OCI-LY7 (cell line): ENCODE measurements around the gene AMHR2. TPM values are rescaled to one million over a fixed set of nuclear protein-coding genes. Genes with fewer than 3 reads are reported as not detected.
A peak's percentile ranks its signal among the peaks of the same experiment; 100 is the strongest.
"Not testable (repeated sequence)": the region's sequence is repeated elsewhere in the genome, so short reads cannot be mapped to it uniquely, and the experiment has no call there.

Source experiments
- BruUV-seq: library from RNA; stranded (reverse); fragments of 400-500 nt; replicated peaks from 2 replicates; lab custom pipeline; 2021; lab: Mats Ljungman, UMichigan
- CTCF ChIA-PET: fragments of 300-600 bp; sonication (Branson Sonifier 250); formaldehyde crosslinking; loops from one replicate; lab custom pipeline; 2022; ENCODE audit warnings: antibody characterized with exemption; ENCODE audit not compliant: unreplicated experiment; lab: Charles Lee
- POLR2A ChIA-PET: fragments of 300-600 bp; sonication (Branson Sonifier 250); formaldehyde crosslinking; loops from one replicate; lab custom pipeline; 2022; ENCODE audit warnings: antibody characterized with exemption; lab: Charles Lee
- DNase-seq: peaks from one replicate; pipeline ENCODE4 v3.0.0-alpha.2; 2015; ENCODE audit warnings: low spot score
- H2AFZ ChIP-seq: fragments of 200-600 bp; sonication (generic), shearing (Covaris generic); 2 replicates; pipeline ENCODE4 v1.6.1; 2014; ENCODE audit warnings: mild to moderate bottlenecking, antibody characterized with exemption, low read length, moderate library complexity
- H3K27ac ChIP-seq: fragments of 200-600 bp; sonication (generic); 2 replicates; pipeline ENCODE4 v1.5.1; 2014; ENCODE audit warnings: mixed run types, low read depth, mild to moderate bottlenecking, moderate library complexity, low read length, inconsistent platforms; ENCODE audit not compliant: poor library complexity, severe bottlenecking
- H3K36me3 ChIP-seq: fragments of 200-600 bp; sonication (generic); 2 replicates; pipeline ENCODE4 v1.6.1; 2014; ENCODE audit warnings: mild to moderate bottlenecking, antibody characterized with exemption, low read length, moderate library complexity, mixed read lengths; ENCODE audit not compliant: insufficient read depth
- H3K4me1 ChIP-seq: fragments of 200-600 bp; sonication (generic); 2 replicates; pipeline ENCODE4 v1.5.1; 2014; ENCODE audit warnings: mild to moderate bottlenecking, low read length; ENCODE audit not compliant: insufficient read depth, poor library complexity, severe bottlenecking
- H3K4me2 ChIP-seq: fragments of 200-600 bp; sonication (generic); 2 replicates; pipeline ENCODE4 v1.6.1; 2014; ENCODE audit warnings: mild to moderate bottlenecking, low read length
- H3K4me3 ChIP-seq: fragments of 200-600 bp; sonication (generic); 2 replicates; pipeline ENCODE4 v1.5.1; 2014; ENCODE audit warnings: mild to moderate bottlenecking, low read depth, low read length; ENCODE audit not compliant: poor library complexity, severe bottlenecking
- H3K79me2 ChIP-seq: fragments of 200-600 bp; sonication (generic); 2 replicates; pipeline ENCODE4 v1.6.1; 2016; ENCODE audit warnings: low read depth, mild to moderate bottlenecking, low read length, moderate library complexity, mixed read lengths; ENCODE audit not compliant: insufficient read depth
- H3K9me2 ChIP-seq: fragments of 200-600 bp; sonication (generic); 2 replicates; pipeline ENCODE4 v1.6.1; 2016; ENCODE audit warnings: mild to moderate bottlenecking, low read length, mixed read lengths; ENCODE audit not compliant: insufficient read depth
- H3K9me3 ChIP-seq: fragments of 200-600 bp; sonication (generic); 2 replicates; pipeline ENCODE4 v1.6.1; 2014; ENCODE audit warnings: mild to moderate bottlenecking, mixed run types, low read length, mixed read lengths
- H4K20me1 ChIP-seq: fragments of 200-600 bp; sonication (generic); 2 replicates; pipeline ENCODE4 v1.6.1; 2014; ENCODE audit warnings: mild to moderate bottlenecking, antibody characterized with exemption, low read length, moderate library complexity, mixed read lengths; ENCODE audit not compliant: insufficient read depth
- CTCF ChIP-seq: fragments of 200-600 bp; sonication (generic); conservative IDR thresholded peaks from 2 replicates; pipeline ENCODE4 v1.5.1; 2014; ENCODE audit warnings: mild to moderate bottlenecking, antibody characterized with exemption, low read length, moderate library complexity, mixed read lengths
- EZH2phosphoT487 ChIP-seq: fragments of 200-600 bp; sonication (generic); IDR thresholded peaks from 2 replicates; pipeline ENCODE4 v1.6.1; 2018; ENCODE audit warnings: low read depth, borderline replicate concordance, mild to moderate bottlenecking, mixed run types, antibody characterized with exemption, low read length, moderate library complexity, mixed read lengths
- intact Hi-C: fragments of 100-400 bp; cut with micrococcal nuclease; formaldehyde crosslinking; loops from one replicate; pipeline ENCODE4 v1.10.0; 2022; ENCODE audit not compliant: unreplicated experiment
- total RNA-seq, 2 experiments: library from RNA; depleted of rRNA in 1 of 2; stranded (reverse); fragments of >200 nt in 1 of 2; shearing (Covaris generic) in 1 of 2; gene quantifications; 2 replicates each; pipeline ENCODE4 v1.2.3, GENCODE V29; 2014 to 2022

AMHR2 gene
- total RNA-seq, 2 experiments from 2014 or later = not detected

GRCh38 chr12:53389702-53390101 is 34.0 kb upstream of the AMHR2 start:
- Histone ChIP-seq H3K27ac (no peak overlapping the region), H3K9me3 (no peaks in the 10 kb centered on the region), H3K4me3 (peak overlapping the region; percentile 10), H3K4me1 (peaks cover 50% of the 10 kb centered on the region), H2AFZ (no peak overlapping the region), H3K36me3 (peaks cover 62% of the 10 kb centered on the region), H3K9me2 (no peaks in the 10 kb centered on the region), H3K4me2 (peak overlapping the region; percentile 47), H3K79me2 (peaks cover 91% of the 10 kb centered on the region), H4K20me1 (no peaks in the 10 kb centered on the region)
- TSS peak; percentile 58 for BruUV-seq
- TF ChIP-seq EZH2phosphoT487 (no peak), CTCF (no peak)
- intact Hi-C loops = no loop called here
- ChIA-PET CTCF (no interaction called here), POLR2A (interaction anchor here (0.6 to 1.2 kb wide), 2 partner anchors 11 to 76 kb away, joined by 3 to 4 read pairs; no protein-coding TSS in a partner anchor)
- DNase-seq = no peak

- H3K9me3 ChIP-seq = no peaks in the 10 kb centered on the region
- no peaks in the 10 kb centered on the region for H4K20me1 ChIP-seq
- no peak overlapping the region for H3K4me3 ChIP-seq
- POLR2A ChIA-PET = interaction anchor here (0.6 kb wide), 1 partner anchor 37 kb away, joined by 3 read pairs; no protein-coding TSS in a partner anchor
- peaks cover 59% of the 10 kb centered on the region for H3K36me3 ChIP-seq
- H3K9me2 ChIP-seq = no peaks in the 10 kb centered on the region
- CTCF ChIA-PET = no interaction called here
- no peak overlapping the region for H3K27ac ChIP-seq
- DNase-seq = no peak
- BruUV-seq = no TSS peak
- H3K4me2 ChIP-seq = no peak overlapping the region
- intact Hi-C loops = no loop called here
- TF ChIP-seq EZH2phosphoT487 (no peak), CTCF (no peak)
- H3K4me1 ChIP-seq = peaks cover 40% of the 10 kb centered on the region
- no peak overlapping the region for H2AFZ ChIP-seq
- H3K79me2 ChIP-seq = peaks cover 88% of the 10 kb centered on the region
These were observed 31.9 kb upstream of the AMHR2 start for GRCh38 chr12:53391724-53392123.

DNA sequence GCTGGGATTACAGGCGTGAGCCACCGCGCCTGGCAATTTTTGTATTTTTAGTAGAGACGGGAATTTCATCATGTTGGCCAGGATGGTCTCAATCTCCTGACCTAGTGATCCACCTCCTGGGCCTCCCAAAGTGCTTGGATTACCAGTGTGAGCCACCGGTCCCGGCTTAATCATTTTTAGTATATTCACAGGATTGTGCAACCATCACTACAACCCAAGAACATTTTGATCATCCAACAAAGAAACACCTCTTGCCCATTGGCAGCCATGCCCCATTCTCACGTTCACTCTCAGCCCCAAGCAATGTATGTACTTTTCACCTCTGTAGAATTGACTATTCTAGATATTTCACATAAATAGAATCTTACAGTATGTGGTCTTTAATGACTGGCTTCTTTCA is 23.8 kb upstream of the AMHR2 start:
- H4K20me1 ChIP-seq = no peaks in the 10 kb centered on the region
- H3K9me3 ChIP-seq = no peaks in the 10 kb centered on the region
- H3K4me2 ChIP-seq = no peak overlapping the region
- CTCF ChIA-PET = no interaction called here
- H3K36me3 ChIP-seq = peaks cover 50% of the 10 kb centered on the region
- no peak overlapping the region for H3K27ac ChIP-seq
- POLR2A ChIA-PET = interaction anchor here (0.7 kb wide), 1 partner anchor 276 kb away, joined by 3 read pairs; no protein-coding TSS in a partner anchor
- H2AFZ ChIP-seq = no peak overlapping the region
- H3K4me3 ChIP-seq = no peak overlapping the region
- H3K4me1 ChIP-seq = no peaks in the 10 kb centered on the region
- intact Hi-C loops = no loop called here
- H3K9me2 ChIP-seq = no peaks in the 10 kb centered on the region
- DNase-seq = no peak
- TF ChIP-seq CTCF (no peak), EZH2phosphoT487 (no peak)
- no TSS peak for BruUV-seq
- peaks cover 60% of the 10 kb centered on the region for H3K79me2 ChIP-seq

GRCh38 chr12:53402351-53402750 is 21.3 kb upstream of the AMHR2 start:
- H2AFZ ChIP-seq, H3K27ac ChIP-seq, BruUV-seq, H4K20me1 ChIP-seq, H3K9me2 ChIP-seq, H3K4me3 ChIP-seq, intact Hi-C loops, H3K9me3 ChIP-seq, CTCF ChIA-PET, H3K4me1 ChIP-seq, H3K4me2 ChIP-seq, DNase-seq: not testable (repeated sequence)
- Histone ChIP-seq H3K36me3 (peaks cover 60% of the 10 kb centered on the region), H3K79me2 (peaks cover 41% of the 10 kb centered on the region)
- POLR2A ChIA-PET = interaction anchor here (1.2 kb wide), 1 partner anchor 13 kb away, joined by 3 read pairs; no protein-coding TSS in a partner anchor
